GM18519 (cell line): Measurements from ENCODE around the gene KISS1.

Experiments used
- ATAC-seq: cut with Tn5 transposase; IDR thresholded peaks from one replicate; pipeline ENCODE4 v1.9.1; 2021; ENCODE audit warnings: mild to moderate bottlenecking, moderate library complexity; ENCODE audit not compliant: unreplicated experiment, low FRiP score

KISS1 gene

DNA sequence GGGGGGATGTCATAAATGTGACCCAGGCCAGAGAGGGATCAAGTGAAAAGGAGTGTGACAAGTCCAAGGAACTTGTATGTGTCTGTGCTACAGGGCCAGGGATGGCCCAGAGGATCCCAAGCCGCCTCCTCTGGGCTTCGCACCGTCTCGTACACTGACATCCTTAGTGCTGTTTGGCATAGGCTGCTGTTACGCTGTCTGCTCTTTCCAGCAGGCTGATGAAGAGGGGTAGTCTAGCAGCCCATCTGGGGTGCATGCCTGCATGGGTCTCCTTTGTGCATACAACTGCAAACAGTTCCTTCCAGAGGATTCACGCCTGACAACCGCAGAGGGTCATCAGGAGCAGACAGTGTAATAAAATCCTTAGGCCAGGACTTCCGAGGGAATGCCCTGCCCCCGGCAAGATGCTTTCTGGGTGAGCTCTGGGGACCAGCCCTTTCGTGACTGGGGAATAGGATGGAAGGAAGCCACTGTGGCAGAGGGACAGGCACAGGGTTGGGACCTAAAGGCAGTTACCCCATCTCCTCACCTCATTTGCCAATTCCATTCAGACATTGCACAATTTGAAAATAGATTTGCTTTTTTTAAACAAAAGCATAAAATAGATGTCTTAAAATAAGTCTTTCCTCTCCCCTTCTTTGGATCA is 23.8 kb upstream of the KISS1 start:
- no peak for ATAC-seq

DNA sequence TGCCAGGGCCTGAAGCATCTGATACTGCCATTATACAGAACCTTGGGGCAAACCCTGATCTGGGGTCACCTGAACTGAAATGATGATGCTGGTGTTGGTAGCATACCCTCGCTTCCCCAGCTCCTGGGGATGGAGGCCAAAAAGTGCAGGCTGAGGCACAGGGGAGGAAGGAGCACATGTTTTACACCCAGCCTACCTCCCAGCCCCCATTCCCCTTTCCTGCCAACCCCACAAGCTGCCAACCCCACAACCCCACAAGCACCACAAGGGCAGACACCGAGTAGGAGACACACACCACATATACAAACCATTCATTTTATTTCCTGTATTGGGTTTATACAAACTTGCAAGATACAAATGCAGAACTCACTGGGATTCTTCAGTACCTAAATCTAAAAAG is 22.3 kb upstream of the KISS1 start:
- no peak for ATAC-seq

DNA sequence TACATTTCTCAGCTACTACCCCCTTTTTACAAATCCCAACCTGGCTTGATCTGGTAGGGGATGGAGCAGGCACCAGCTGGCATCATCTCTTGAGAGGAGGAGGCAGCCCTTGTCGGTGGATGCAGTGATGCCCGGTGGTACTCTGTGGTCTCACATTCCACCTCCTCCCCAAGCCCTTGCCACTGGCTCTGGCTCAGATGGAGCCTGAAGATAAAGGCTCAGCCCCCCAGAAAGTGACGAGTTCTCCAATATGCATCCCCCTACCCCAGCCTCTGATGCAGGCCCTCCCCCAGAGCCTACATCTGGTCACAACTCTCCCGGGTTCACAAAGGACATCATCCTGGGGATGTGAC is 21.3 kb upstream of the KISS1 start:
- no peak for ATAC-seq

DNA sequence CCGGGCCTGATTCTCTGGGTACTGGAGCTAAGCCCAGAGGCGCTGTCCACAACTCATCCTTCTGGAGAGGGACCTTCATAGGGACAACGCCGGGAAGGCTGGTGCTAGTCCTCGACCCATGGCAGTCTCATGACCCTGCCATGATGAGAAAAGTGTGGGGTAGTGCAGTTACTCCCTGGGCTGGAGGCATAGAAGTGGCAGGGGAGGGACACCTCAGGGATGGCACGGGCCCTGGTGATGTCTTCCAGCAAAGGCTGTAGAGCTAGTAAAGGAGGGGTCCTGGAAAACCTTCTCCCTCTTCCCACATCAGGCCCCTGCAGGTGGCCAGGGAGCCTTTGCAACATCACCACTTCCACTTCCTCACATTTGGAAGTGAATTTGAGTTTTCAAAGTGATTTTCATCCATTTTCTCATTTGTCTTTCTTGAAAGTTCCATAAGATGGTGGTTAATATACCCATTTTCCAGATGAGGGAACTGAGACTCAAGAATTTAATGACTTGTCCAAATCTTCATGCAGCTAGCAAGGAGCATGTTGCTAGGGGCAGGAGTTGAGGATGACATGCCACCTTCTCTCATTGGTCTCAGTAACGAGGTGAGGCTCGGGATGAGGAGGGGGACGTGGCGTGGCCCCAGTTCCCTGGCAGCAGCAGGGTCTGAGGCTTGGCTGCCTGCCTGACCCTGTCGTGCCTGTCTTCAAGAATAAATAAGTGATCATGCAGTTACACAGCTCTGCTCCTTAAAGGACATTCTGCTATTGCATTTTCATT is 20.8 kb upstream of the KISS1 start:
- ATAC-seq, result no peak

DNA sequence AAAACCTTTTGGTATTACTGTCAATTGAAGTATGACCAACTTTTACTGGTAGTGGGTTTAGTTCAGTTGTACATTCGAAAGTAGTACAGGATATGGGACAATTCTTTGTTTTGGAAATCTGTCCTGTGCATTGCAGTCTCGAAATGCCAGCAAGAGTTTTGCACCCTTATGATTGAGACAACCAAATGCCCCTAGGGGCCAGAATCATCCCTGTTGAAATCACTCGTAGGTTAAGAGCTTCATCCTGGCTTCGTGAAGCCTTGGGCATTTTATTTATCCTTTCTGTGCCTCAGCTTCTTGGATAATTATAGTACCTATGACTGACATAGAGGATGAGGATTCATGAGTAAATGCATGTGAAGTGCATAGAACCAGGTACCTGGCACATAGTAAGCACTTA is 19.9 kb upstream of the KISS1 start:
- no peak for ATAC-seq

DNA sequence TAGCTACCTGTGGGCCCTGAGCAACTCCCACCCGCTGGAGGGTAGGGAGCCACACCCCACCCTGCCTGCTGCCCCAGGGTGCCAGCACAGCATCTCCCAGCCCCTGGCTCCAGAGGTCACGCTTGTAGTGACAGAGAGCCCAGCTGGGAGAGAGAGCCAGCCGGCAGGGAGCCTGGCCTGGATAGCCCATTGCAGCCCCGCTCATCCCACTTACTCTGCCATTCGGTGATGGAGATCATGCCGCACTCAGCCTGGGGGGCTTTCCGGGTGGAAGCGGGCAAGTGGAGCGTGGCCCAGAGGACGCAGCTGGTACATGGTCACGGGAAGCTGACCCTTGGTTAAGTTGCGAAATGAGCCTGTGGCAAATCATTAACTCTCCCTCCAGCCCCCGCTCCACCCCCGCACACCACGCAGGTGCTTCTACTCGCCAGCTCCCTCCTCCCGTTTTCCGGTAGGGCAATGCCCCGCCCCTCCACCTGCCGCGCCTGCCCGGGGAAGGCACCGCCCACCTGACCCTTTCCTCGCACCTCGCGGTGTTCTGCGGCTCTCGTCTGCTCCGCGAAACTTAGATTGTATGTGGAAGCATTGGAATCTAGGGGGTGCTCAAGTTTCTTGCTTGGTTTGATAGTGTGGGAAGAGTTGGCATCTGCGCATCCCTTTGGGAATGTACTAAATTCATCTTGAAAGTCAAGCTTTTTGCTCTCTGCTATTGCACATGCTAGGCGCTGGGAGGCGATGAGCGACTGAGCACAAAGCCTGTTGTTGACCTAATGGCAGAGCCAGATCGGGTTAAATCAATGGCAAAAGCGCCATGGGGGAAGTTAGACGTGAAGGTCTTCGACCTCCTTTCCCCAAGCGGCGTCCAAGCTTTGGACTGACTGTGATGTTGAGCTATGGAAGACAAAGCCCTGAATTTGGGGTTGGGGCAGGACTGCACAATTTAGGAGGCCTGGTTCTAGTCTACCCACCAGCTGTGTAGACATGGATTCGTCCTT is 17.7 kb upstream of the KISS1 start, which contains the start of gene GOLT1A:
TSS of gene GOLT1A (minus strand) at position 321 of the 995 bp plus-strand sequence. CDS start at position 239, 82 bp downstream.
- no peak for ATAC-seq

DNA sequence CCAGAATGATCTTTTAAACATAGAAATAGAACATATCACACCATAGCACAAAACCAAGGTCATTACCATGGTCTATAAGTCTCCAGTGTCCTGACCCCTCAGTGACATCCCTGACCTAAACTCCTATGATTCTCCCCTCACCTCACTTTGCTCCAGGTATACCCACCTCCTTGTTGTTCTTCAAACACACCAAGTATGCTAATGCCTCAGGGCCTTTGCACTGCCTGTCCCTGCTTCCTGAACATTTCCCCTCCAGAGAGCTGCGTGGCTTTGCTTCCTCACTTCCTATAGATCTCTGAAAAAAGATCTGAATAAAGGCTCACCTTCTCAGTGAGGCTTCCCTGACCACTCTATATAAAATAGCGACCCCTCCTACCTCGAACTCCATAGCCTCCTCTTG is 16.4 kb upstream of the KISS1 start:
- ATAC-seq, result no peak

DNA sequence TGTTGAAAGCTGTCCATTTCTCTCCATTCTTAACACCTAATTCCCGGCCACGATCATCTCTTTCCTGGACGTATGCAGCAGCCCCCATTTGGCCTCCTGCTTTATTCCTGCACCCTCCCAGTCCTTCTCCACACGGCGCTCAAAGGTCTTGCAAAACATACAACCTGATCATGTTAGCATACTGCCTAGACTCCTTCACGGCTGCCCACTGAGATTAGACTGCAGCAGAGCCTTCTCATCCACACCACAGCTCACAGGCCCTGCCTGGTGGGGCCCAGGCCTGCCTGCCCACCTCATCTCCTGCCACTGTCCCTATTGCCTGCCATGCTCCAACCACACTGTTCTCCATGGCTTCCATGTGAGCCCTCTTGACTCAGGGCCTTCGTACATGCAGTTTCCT is 14.8 kb upstream of the KISS1 start:
- no peak for ATAC-seq

DNA sequence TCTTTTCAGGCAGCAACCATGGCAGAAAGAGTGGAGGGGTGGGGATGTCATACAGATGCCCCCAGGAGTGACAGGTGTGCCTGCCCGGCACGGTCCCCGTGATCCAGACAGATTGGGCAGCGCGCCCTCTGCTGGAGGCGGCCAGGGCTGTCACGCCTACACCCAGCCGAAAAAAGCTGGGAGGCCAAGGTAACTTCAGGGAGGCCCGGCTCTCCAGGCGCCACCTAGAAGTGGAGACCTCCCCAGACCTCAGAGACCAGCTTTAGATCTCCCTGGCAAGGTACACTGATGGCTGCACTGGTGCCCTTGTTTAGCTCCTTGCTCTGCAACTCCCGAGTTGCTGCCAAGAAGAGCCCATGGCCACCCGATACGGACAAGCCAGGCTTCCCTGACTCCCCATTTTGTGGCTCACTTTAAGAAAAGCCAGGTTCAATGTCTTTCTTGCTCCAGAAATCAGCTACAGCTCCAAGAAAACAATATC is 10.9 kb upstream of the KISS1 start:
- no peak for ATAC-seq

DNA sequence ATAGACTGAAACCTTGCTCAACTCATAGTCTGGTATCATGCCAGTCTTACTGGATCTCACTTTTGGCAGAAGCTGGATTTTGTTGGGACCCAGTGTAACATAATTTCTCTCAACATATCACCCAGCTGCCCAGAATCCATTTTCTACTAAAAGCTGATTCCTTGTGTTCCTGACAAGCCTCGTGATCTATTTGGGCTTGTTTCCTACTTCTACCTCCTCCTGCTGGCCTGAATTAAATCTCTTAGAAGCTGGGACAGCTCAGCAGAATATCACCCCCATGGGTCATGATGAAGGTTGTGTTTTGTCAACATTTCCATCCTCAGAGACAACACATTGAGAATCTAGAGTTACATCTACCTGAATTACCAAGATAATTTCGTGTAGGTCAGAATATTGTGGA is 9.8 kb upstream of the KISS1 start:
- no peak for ATAC-seq

DNA sequence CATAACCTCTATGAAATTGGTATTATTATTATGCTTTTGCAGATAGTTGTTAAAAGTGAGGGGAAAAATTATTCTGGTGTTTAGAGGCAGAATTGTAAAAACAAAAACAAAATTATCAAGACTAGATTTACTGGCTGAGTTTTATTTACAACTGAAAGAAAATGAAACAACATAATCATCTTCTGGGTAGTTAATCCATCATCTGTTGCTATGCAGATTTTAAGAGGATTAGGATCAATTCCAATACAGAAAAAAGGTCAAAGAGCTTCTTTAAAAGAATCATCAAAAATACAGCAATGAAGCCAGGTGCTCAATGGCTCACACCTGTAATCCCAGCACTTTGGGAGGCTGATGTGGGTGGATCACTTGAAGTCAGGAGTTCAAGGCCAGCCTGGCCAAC is 9.2 kb upstream of the KISS1 start:
- no peak for ATAC-seq

DNA sequence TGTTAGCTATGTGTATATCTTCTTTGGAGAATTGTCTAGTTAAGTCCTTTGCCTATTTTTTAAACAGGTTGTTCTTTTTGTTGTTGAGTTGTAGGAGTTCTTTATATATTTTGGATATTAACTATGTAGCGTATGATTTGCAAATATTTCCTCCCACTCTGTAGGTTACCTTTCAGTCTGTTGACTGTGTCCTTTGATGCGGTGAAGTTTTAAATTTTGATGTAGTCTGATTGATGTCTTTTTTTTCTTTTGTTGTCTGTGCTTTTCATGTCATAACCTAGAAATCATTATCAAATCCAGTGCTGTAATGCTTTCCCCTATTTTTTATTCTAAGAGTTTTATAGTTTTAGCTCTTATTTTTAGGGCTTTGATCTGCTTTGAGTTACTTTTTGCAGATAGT is 8.7 kb upstream of the KISS1 start:
- no peak for ATAC-seq

DNA sequence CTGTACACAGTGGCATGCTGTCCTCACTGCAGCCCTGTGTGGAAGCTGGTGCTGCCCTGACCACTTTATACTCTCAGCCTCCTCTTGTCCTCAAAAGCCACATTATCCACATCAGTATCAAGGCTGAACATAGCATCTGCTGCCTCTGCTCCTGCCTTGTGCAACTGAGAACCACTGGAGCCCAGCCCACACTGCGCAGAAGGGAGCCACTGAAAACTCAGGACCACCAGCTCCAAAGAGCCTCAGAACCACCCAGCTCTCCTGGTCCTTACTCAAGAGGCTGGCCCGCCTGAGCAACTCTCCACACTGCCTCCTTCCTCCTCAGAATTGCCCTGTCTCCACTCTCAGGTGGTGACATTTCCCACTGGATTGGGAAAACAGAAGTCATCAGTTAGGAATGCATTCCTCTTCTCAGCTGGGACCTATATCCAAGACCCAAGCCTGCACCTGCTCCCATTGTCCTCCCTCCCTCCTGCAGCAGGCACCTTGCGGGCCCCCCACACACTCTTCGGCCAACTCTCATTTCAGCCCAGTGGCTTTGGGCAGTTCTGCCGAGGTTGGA is 7.0 kb upstream of the KISS1 start:
- ATAC-seq, result no peak

DNA sequence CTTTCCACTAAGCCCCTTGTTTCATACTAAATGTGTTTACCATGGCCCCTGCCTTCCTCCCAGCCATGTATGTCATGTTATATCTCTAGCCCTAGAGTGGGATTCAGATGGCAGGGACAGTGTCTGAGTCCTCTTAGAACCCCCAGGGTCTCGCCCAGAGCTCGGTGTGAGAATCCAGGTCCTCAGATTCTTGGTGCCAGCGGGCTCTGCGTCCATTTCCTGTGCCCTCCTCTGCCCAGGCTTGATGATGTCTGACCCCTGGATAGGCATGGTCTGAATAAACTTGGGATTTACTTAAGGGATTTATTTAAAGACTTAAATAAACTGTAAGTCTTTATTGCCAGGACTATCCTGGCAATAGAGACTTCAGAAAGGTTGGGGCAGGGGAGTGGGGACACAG is 6.2 kb upstream of the KISS1 start:
- ATAC-seq, result no peak

DNA sequence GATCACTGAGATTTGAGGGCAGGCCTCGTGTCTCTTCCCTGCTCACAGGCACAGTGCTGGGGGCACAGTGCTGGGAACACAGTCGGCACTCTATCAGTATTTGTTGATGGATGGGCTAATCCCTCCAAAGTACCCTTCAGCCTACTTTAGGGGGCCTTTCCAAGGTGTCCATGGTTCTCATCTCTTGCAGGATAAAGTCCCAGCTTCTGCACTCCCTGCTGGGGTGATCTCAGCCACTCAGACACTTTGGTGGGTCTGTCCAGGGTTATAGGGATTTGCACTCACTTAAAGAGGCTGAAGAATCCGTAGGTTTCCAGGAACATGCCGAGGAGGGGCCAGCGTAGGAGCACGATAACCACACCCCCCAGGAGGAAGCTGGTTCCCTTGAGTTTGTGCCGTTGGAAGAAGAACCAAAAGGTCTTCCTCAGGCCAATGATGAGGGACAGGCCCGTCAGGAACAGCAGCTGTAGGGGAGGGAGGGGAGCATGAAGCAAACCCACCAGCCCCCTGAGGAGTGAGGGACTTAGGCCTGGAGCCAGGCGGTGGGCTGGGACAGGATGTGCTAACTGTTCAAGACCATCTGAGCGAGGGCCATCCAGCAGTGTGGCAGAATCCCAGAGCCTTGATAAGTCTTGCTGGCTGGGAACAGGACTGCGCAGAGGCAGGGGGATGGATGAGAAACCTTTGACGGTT is 5.2 kb upstream of the KISS1 start:
- ATAC-seq, result no peak

DNA sequence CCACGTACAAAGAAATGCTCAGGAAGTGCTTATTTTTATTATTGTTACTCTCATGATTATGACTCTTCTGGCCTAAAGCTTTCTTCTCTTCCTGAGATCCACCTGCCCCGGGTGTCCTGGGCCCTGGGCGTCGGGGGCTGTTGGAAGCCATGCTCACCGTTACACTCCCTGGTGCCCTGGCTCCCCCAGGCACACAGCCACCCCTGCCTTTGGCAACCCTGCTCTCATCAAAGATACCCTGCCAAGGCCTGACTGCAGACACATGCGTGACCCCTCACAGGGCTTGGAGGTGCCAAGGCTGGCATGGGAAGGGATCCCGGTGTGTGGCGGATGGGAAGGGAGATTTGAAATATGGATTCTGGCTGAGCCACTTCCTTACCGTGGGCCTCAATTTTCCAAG is 3.3 kb upstream of the KISS1 start:
- no peak for ATAC-seq

DNA sequence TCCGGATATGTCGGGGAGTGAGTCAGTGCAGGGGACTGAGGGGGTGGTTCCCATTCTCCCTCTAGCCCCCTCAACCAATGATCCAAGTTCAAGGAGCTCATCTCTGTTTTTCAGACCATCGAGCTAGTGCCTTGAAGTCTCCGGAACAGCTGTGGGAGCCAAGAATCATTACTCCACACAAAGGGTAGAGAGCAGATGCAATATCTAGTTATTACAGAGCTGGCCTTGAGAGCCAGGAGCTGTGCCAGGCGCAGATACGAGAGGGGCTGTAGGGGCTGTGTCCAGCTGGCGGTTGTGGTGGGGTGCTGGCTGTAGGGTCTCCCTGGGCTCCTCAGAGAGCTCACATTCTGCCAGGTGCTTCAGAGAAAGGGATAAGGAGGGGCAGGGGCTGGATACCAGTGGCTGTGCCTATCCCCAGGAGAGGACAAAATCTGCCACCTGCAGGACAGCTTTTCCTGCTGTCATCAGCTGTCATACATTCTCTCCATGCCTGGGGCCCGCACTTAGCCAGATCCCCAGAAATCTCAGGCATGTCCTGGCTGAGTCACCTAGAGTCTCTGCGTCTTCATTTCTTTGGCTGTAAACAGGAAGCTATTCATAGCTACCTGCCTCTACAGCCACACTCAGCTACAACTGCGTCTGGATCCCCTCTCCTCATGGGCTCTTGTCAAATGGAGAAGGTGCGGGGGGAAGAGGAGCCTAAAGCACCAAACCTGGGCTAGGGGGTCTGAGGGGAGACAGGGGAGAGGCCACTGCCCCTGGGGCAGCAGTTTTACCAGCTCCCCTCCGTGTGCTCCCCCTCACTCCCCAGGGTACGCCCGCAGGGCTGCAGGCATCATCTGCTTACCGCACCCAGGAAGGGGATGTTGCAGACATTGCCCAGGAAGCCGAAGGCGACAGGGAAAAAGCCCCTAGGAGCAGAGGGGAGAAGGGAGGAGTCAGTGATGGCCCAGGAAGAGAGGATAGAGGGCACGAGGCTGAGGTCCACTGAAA is 2.4 kb upstream of the KISS1 start:
- ATAC-seq, result no peak

DNA sequence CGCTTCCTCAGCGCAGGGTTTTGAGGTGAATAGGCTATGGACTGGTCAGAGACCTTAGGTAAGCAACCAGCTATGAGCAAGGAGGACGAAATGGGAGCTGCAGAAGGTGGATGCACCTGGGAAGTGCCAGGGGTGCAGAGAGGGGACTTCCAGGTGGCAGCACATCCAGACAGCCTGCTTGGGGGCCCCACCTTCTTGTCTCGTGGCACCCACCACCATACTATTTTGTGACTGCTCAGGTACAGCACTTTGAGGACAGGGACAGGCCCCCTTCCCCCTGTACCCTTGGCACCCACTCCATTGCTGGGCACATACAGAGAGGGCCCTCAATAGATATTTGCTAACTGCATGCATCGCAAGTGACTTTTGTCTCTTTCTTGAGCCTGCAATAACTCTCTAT is 777 bp upstream of the KISS1 start:
- no peak for ATAC-seq

DNA sequence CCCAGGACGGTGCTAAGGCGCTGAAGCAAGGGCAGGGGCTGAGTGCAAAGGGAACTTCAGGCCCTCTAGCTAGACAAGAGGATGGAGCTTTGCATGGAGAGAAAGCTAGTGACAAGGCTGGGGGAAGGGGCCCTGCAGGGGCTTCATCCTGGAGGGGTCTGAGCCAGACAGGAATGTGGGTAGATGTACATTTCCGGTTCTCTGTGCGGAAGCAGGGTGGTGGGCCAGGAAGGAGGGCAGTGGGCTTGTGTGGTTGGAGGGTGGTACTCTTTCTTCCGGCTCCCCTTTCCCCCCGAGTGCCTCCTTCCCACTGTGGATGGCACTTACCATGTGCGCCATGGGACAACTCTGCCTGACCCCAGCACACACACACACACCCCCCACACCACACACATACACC is 1.5 kb downstream of the KISS1 start:
- ATAC-seq, result no peak
